Measurements from ENCODE around the gene MAPRE3.
A peak's percentile ranks its signal among the peaks of the same experiment; 100 is the strongest.
"Not testable (repeated sequence)": the region's sequence is repeated elsewhere in the genome, so short reads cannot be mapped to it uniquely, and the experiment has no call there.

Gene MAPRE3

GRCh38 chr2:26970244-26970927 is at the start of gene MAPRE3:
Gene MAPRE3, plus strand, starts transcription at chr2:26970637. Its CDS starts 51,582 bp downstream, at chr2:27022219.
- peak; percentile 37 to 93 (median 73) for DNase-seq

- no peak for DNase-seq
Measured at GRCh38 chr2:26921323-26921722, 49.1 kb upstream of the MAPRE3 start.

GRCh38 chr2:26922405-26923188 is 47.8 kb upstream of the MAPRE3 start:
- DNase-seq: peak in 10 of 14 donors; percentile 22 to 82 (median 41)

GRCh38 chr2:26923189-26923466 is 47.3 kb upstream of the MAPRE3 start:
- DNase-seq: not testable (repeated sequence)

- DNase-seq: no peak
Measured at GRCh38 chr2:26924731-26925099, 45.7 kb upstream of the MAPRE3 start.

DNA sequence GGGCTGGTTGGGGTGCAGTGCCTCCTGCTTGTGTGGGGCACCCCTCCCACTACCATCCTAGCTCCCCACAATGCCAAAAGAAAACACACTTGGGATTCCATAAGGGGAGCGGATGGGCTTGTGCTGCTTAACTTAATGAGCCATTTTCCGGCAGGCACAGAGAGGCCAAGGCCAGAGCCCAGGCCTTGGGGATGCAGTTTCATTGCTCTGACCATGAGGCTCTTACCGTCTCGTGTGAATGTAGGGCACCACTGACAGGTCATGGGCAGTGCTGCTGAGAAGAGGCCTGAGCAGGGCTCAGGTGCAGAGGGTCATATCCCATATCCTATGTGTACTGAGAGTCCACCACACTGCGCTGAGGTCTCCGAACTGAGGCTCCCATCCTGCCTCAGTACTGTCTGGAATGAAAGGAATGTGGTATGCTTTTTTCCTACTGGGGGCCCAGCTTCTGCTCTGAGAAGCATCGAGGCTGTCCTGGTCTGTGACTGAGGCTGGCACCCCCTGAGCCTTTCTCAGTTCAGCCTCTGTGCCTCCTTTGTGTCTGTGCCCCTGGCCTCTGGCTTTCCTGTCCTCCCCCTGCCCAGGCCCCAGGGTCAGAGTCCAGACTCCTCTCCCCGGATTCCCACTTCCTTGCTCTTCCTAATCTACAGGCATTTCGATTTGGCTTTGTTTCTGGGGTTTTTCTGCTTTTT is 45.2 kb upstream of the MAPRE3 start:
- DNase-seq: no peak

GRCh38 chr2:26927221-26927620 is 43.2 kb upstream of the MAPRE3 start:
- DNase-seq: no peak

DNA sequence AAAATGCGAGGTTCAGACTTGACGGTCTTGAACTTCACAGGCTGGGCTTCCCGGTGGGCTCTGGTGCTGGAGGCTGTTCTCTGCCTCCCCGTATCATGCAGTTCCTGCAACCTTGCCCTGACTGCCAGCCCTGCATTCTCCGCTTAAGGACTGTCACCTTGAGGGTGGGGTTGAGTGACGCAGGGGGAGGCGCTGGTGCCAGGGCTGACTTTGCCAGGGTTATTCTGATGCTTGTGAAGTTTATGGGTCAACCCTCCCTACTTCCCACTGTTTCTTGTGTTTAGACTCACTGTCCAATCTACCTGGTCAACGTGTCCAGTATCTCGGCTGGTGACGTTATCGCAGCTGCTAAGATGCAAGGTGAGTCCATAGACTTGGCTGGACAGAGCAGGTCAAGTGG is 37.5 kb upstream of the MAPRE3 start:
- no peak for DNase-seq

GRCh38 chr2:26933431-26934334 is 36.8 kb upstream of the MAPRE3 start:
- no peak for DNase-seq

DNA sequence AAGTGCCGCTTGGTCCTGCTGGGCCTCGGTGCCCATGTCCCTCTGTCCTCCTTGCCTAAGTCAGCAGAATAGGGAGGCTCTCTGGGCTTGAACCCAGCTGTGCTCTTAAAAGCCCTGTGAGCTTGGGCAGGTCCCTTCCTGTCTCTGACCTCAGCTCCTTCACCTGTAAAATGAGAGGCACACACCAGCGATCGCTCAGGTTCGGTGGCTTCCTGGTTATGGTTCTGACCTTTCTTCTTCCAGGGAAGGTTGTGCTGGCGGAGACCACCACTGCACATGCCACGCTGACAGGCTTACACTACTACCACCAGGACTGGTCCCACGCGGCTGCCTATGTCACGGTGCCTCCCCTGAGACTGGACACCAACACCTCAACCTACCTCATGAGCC is 36.1 kb upstream of the MAPRE3 start:
- no peak for DNase-seq

- DNase-seq: no peak
Measured at GRCh38 chr2:26934985-26935384, 35.5 kb upstream of the MAPRE3 start.

GRCh38 chr2:26936855-26937254 is 33.6 kb upstream of the MAPRE3 start:
- DNase-seq: no peak

DNA sequence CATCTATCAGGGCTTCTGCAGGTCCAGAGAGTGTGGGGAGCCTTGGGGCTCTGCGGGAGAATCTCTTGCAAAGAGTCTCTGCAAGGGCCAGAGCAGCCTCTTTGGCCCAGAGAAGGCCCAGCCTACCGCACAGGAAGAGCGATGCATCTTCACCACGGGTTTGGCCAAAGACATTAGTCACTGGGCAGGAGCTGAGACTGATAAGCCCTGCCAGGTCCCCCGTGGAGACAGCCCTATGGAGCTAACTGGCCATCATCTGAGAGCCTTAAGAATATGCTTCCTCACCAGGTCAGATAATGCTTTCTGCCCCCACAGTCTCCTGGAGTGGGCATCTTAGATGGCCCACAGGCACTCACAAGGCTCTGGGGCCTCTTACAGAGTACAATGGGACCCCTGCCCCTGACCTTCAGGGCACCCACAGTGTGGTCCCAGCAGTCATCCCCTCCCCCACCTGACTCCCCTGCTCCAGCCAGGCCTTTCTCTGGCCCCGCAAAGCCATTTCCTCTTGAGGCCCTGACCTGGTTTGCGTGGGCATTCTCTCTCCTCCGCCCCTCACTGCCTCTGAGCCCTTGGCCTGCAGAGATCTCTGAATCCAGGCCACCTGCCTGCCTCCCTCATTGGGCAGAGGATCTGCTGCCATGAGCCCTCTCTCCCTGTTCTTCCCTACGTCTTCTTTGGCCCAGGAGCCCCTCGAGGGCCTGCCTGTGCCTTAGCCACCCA is 31.9 kb upstream of the MAPRE3 start:
- peak in 1 of 14 donors; percentile 8 for DNase-seq

GRCh38 chr2:26940001-26940400 is 30.4 kb upstream of the MAPRE3 start:
- DNase-seq: no peak

DNA sequence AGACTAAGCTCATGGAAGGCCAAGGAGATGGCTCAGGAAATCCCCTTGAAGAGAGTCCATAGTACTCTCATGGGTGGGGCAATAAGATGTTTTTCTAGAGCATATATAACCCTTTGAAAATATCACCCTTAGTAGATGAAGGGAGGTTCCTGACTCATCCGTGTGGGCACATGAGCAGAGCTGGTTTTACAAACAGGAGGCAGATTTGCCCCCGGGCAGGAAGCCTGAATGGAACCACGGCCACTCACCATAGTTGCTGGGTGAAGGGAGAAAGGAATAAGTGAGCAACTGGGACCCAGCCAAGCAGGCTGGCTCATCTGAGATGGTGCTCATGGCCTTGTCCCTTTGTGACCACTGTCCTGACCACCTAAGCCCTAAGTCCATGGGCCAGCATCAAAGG is 29.0 kb upstream of the MAPRE3 start:
- no peak for DNase-seq

DNA sequence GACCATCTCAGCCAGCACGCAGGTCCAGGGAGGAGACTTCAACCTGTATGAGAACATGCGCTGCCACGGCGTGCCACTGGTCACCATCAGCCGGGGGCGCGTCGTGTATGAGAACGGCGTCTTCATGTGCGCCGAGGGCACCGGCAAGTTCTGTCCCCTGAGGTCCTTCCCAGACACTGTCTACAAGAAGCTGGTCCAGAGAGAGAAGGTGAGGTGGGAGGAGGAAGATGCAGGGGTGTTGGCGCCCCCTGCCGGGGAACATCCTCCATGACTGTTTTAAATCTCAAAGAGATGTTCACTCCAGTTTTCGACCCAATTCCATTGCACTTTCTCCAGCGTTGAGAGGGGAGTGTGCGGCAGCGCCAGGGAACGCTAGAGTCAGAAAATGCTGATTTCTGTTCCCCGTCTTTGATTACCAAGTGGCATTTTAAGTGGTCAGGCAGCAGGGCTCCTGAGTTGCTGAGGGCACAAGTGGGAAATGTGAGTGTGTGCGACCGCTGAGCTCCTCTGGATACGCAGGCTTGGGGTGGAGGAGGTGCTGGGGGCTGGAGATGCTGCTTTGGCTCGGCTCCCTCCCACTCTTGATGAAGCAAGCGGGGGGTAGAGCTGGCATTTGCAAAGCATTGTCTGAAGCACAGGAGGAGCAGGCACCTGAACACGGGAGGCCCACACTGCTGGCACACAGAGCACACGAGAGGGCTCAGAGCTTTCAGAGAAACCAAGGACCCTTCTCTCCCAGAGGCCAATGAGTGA is 27.7 kb upstream of the MAPRE3 start:
- peak in 10 of 14 donors; percentile 9 to 63 (median 34) for DNase-seq

GRCh38 chr2:26945991-26946750 is 24.3 kb upstream of the MAPRE3 start:
- peak in 3 of 14 donors; percentile 14 to 55 (median 50) for DNase-seq

- peak in 1 of 14 donors; percentile 23 for DNase-seq
Measured at GRCh38 chr2:26946841-26947784, 23.3 kb upstream of the MAPRE3 start.

GRCh38 chr2:26948800-26949199 is 21.6 kb upstream of the MAPRE3 start:
- no peak for DNase-seq
